GDM1 (cell line): ENCODE results near the gene DRD5.

Experiments used
- DNase-seq: peaks from one replicate; lab custom pipeline; 2025; lab: John Stamatoyannopoulos, UW

DRD5 gene

DNA sequence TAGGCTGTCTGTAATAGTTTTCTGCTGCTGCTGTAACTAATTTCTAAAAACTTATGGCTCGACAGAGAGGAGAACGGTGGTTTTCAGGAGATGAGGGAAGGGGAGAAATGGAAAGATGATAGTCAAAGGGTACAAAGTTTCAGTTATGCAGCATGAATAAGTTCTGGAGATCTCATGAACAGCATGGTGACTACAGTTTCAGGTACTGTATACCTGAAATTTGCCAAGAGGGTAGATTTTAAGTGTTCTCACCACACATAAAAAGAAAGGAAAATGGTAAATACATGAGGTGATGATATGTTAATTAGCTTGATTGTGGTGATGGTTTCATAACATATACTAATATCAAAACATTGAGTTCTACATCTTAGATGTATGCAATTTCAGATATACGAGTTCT lies 34.9 kb downstream of the DRD5 start:
- DNase-seq = no peak

DNA sequence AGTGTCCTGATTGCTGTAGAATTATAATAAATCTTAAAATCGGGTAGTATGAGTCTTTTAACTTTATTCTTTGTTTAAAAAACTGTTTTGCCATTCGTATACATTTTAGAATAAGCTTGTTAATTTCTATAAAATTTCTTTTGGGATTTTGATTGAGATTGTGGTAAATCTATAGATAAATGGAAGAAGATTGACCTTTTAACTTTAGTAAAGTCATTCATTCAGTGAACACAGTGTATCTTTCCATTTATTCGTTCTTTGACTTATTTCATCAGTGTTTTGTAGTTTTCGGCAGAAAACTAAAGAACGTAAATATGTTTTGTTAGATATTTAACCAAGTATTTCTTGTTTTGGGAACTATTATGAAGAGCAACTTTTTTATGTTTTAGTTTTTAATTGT lies 38.9 kb downstream of the DRD5 start:
- no peak for DNase-seq

DNA sequence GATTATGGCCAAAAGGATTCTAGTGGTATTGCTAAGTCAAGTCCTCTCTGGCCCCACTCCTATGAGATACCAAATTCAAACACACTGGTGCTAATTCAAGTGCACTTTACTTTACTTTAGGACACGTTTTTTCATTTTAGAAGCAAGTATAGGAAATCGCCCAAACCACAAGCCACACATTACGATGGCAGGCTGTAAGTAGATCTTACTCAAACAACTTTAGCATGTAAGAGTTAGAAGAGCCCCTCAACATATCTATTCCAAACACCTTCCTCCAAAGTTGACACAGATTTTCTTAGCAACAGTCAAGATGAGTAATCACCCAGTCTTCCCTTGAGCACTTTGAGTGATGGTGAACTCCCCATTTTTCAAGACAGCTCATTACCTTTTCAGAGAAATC lies 43.6 kb downstream of the DRD5 start:
- no peak for DNase-seq

DNA sequence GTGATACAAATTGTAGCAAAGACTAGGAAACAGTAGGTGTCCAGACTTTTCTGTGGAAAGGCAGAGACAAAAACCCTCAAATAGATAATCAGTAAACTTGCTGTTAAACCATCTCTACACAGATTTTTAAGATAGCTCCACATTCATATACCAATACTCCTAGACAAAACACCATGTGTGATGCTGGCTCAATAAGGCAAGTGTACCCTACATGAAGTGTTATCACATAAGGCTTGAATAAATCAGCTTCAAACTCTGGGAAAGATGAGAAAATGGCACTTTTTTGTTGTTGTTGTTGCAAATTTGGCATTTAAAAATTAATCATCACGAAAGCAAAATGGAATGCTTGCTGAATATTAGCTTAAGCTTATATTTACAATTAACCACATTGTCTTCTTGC lies 45.1 kb downstream of the DRD5 start:
- no peak for DNase-seq

DNA sequence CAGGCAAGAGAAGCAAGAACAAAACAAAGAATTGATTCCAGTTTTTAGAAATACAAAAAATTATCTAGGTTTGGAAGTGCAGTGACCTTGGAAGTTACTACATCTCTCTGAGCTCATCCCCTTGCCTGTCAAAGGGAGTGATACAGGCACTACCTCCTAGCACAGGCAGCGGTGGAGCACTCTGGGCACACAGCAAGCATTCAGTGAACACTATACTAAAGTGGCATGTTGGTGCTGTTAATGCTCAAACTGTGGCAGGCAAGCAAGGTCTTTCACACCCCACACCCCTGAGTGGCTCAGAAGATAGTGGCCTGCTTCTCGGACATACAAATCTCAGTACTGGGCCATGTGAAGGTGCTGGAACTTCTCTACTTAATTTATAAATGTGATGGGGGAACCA lies 51.2 kb downstream of the DRD5 start:
- DNase-seq = no peak

DNA sequence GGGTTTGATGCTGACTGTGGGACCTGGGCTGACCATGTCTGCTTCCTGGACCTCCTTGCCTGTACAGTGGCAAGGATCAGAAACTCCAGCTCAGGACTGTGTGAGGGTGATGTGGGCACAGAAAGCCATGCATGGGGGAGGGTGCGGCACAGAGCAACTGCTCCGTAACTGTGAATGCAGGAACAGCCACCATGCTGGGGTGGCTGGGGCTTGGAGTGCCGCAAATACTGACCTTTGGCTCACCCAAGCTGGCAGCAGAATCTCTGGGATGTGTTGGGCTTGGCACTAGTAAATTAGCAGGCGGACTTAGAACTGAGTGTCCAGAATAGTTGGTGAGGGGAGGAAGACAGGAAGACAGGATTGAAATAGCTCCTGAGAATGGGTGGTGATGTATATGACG lies 52.0 kb downstream of the DRD5 start:
- DNase-seq = no peak
